ENCODE results near the gene HNRNPLL.

DNA sequence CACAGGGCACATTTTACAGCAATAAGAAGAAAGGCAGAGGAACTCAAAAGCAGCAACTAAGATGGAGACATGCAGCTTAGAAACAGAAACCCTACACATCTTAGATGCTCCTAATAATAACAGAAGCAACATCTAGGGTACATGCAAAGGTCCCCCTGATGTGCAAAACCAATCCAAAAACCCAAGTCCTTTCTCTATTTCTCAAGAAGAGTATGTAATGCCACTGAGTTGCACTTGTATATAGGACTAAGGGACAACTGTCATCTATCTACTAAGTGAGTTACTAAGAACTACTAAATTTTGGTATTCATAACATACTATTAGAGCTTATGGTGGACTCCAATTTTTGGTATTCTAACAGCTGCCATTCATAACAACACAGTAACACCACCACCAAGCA, 28.4 kb downstream of the HNRNPLL start:
- TF ChIP-seq EZH2 (IDR thresholded peaks at IDR 0.05; ENCODE audit: low read depth, unreplicated experiment): no peak
- TF ChIP-seq EZH2phosphoT487 (IDR thresholded peaks at IDR 0.05; ENCODE audit: unreplicated experiment): no peak
- TF ChIP-seq, protein P1, sequence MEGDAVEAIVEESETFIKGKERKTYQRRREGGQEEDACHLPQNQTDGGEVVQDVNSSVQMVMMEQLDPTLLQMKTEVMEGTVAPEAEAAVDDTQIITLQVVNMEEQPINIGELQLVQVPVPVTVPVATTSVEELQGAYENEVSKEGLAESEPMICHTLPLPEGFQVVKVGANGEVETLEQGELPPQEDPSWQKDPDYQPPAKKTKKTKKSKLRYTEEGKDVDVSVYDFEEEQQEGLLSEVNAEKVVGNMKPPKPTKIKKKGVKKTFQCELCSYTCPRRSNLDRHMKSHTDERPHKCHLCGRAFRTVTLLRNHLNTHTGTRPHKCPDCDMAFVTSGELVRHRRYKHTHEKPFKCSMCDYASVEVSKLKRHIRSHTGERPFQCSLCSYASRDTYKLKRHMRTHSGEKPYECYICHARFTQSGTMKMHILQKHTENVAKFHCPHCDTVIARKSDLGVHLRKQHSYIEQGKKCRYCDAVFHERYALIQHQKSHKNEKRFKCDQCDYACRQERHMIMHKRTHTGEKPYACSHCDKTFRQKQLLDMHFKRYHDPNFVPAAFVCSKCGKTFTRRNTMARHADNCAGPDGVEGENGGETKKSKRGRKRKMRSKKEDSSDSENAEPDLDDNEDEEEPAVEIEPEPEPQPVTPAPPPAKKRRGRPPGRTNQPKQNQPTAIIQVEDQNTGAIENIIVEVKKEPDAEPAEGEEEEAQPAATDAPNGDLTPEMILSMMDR (conservative IDR thresholded peaks at IDR 0.05; ENCODE audit: low read depth in 2 of 2): no peak
- TF ChIP-seq, protein P2, sequence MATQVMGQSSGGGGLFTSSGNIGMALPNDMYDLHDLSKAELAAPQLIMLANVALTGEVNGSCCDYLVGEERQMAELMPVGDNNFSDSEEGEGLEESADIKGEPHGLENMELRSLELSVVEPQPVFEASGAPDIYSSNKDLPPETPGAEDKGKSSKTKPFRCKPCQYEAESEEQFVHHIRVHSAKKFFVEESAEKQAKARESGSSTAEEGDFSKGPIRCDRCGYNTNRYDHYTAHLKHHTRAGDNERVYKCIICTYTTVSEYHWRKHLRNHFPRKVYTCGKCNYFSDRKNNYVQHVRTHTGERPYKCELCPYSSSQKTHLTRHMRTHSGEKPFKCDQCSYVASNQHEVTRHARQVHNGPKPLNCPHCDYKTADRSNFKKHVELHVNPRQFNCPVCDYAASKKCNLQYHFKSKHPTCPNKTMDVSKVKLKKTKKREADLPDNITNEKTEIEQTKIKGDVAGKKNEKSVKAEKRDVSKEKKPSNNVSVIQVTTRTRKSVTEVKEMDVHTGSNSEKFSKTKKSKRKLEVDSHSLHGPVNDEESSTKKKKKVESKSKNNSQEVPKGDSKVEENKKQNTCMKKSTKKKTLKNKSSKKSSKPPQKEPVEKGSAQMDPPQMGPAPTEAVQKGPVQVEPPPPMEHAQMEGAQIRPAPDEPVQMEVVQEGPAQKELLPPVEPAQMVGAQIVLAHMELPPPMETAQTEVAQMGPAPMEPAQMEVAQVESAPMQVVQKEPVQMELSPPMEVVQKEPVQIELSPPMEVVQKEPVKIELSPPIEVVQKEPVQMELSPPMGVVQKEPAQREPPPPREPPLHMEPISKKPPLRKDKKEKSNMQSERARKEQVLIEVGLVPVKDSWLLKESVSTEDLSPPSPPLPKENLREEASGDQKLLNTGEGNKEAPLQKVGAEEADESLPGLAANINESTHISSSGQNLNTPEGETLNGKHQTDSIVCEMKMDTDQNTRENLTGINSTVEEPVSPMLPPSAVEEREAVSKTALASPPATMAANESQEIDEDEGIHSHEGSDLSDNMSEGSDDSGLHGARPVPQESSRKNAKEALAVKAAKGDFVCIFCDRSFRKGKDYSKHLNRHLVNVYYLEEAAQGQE (IDR thresholded peaks at IDR 0.05; ENCODE audit: unreplicated experiment): no peak
- TF ChIP-seq CREB1 (CRISPR knock-in tag; IDR thresholded peaks at IDR 0.05; ENCODE audit: low read depth): no peak
- no peak for TF ChIP-seq ZNF114 (CRISPR knock-in tag; IDR thresholded peaks at IDR 0.05)
- no peak for TF ChIP-seq NANOG (IDR thresholded peaks at IDR 0.05; ENCODE audit: borderline replicate concordance)
- TF ChIP-seq POLR2AphosphoS5 (IDR thresholded peaks at IDR 0.05; ENCODE audit: low read depth): no peak
- no peak for TF ChIP-seq JUNB (IDR thresholded peaks at IDR 0.05; ENCODE audit: unreplicated experiment)
- TF ChIP-seq ZNF331 (CRISPR knock-in tag; IDR thresholded peaks at IDR 0.05; ENCODE audit: low read depth): no peak
- TF ChIP-seq, protein P3, sequence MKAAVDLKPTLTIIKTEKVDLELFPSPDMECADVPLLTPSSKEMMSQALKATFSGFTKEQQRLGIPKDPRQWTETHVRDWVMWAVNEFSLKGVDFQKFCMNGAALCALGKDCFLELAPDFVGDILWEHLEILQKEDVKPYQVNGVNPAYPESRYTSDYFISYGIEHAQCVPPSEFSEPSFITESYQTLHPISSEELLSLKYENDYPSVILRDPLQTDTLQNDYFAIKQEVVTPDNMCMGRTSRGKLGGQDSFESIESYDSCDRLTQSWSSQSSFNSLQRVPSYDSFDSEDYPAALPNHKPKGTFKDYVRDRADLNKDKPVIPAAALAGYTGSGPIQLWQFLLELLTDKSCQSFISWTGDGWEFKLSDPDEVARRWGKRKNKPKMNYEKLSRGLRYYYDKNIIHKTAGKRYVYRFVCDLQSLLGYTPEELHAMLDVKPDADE (IDR thresholded peaks at IDR 0.05): no peak
- TF ChIP-seq, protein P4, sequence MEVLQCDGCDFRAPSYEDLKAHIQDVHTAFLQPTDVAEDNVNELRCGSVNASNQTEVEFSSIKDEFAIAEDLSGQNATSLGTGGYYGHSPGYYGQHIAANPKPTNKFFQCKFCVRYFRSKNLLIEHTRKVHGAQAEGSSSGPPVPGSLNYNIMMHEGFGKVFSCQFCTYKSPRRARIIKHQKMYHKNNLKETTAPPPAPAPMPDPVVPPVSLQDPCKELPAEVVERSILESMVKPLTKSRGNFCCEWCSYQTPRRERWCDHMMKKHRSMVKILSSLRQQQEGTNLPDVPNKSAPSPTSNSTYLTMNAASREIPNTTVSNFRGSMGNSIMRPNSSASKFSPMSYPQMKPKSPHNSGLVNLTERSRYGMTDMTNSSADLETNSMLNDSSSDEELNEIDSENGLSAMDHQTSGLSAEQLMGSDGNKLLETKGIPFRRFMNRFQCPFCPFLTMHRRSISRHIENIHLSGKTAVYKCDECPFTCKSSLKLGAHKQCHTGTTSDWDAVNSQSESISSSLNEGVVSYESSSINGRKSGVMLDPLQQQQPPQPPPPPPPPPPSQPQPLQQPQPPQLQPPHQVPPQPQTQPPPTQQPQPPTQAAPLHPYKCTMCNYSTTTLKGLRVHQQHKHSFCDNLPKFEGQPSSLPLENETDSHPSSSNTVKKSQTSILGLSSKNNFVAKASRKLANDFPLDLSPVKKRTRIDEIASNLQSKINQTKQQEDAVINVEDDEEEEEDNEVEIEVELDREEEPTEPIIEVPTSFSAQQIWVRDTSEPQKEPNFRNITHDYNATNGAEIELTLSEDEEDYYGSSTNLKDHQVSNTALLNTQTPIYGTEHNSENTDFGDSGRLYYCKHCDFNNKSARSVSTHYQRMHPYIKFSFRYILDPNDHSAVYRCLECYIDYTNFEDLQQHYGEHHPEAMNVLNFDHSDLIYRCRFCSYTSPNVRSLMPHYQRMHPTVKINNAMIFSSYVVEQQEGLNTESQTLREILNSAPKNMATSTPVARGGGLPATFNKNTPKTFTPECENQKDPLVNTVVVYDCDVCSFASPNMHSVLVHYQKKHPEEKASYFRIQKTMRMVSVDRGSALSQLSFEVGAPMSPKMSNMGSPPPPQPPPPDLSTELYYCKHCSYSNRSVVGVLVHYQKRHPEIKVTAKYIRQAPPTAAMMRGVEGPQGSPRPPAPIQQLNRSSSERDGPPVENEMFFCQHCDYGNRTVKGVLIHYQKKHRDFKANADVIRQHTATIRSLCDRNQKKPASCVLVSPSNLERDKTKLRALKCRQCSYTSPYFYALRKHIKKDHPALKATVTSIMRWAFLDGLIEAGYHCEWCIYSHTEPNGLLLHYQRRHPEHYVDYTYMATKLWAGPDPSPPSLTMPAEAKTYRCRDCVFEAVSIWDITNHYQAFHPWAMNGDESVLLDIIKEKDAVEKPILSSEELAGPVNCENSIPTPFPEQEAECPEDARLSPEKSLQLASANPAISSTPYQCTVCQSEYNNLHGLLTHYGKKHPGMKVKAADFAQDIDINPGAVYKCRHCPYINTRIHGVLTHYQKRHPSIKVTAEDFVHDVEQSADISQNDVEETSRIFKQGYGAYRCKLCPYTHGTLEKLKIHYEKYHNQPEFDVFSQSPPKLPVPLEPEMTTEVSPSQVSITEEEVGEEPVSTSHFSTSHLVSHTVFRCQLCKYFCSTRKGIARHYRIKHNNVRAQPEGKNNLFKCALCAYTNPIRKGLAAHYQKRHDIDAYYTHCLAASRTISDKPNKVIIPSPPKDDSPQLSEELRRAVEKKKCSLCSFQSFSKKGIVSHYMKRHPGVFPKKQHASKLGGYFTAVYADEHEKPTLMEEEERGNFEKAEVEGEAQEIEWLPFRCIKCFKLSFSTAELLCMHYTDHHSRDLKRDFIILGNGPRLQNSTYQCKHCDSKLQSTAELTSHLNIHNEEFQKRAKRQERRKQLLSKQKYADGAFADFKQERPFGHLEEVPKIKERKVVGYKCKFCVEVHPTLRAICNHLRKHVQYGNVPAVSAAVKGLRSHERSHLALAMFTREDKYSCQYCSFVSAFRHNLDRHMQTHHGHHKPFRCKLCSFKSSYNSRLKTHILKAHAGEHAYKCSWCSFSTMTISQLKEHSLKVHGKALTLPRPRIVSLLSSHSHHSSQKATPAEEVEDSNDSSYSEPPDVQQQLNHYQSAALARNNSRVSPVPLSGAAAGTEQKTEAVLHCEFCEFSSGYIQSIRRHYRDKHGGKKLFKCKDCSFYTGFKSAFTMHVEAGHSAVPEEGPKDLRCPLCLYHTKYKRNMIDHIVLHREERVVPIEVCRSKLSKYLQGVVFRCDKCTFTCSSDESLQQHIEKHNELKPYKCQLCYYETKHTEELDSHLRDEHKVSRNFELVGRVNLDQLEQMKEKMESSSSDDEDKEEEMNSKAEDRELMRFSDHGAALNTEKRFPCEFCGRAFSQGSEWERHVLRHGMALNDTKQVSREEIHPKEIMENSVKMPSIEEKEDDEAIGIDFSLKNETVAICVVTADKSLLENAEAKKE (CRISPR knock-in tag; IDR thresholded peaks at IDR 0.05): no peak
